ENCODE results near the gene ROBO1. TPM values are rescaled to one million over a fixed set of nuclear protein-coding genes. Genes with fewer than 3 reads are reported as not detected.

ROBO1 gene
- total and polyA plus RNA-seq, 2 of the 13 experiments (the other 11 are each of a cell fraction or from before 2014, with no cell fraction given), result 52.2 to 71.0 TPM

GRCh38 chr3:78848392-78849288, 919.2 kb downstream of the ROBO1 start (continued):
- TF ChIP-seq, protein P1, sequence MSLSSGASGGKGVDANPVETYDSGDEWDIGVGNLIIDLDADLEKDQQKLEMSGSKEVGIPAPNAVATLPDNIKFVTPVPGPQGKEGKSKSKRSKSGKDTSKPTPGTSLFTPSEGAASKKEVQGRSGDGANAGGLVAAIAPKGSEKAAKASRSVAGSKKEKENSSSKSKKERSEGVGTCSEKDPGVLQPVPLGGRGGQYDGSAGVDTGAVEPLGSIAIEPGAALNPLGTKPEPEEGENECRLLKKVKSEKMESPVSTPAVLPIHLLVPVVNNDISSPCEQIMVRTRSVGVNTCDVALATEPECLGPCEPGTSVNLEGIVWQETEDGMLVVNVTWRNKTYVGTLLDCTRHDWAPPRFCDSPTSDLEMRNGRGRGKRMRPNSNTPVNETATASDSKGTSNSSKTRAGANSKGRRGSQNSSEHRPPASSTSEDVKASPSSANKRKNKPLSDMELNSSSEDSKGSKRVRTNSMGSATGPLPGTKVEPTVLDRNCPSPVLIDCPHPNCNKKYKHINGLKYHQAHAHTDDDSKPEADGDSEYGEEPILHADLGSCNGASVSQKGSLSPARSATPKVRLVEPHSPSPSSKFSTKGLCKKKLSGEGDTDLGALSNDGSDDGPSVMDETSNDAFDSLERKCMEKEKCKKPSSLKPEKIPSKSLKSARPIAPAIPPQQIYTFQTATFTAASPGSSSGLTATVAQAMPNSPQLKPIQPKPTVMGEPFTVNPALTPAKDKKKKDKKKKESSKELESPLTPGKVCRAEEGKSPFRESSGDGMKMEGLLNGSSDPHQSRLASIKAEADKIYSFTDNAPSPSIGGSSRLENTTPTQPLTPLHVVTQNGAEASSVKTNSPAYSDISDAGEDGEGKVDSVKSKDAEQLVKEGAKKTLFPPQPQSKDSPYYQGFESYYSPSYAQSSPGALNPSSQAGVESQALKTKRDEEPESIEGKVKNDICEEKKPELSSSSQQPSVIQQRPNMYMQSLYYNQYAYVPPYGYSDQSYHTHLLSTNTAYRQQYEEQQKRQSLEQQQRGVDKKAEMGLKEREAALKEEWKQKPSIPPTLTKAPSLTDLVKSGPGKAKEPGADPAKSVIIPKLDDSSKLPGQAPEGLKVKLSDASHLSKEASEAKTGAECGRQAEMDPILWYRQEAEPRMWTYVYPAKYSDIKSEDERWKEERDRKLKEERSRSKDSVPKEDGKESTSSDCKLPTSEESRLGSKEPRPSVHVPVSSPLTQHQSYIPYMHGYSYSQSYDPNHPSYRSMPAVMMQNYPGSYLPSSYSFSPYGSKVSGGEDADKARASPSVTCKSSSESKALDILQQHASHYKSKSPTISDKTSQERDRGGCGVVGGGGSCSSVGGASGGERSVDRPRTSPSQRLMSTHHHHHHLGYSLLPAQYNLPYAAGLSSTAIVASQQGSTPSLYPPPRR (CRISPR knock-in tag; IDR thresholded peaks at IDR 0.05; ENCODE audit: borderline replicate concordance), result peak; percentile 95
- TF ChIP-seq RELA (CRISPR knock-in tag; IDR thresholded peaks at IDR 0.05), result 0 out of 2 replicates have a peak, but pooled peaks have one; percentile 89
- no peak for TF ChIP-seq GLI4 (CRISPR knock-in tag; IDR thresholded peaks at IDR 0.05; ENCODE audit: borderline replicate concordance)
- TF ChIP-seq FOXA3 (CRISPR knock-in tag; IDR thresholded peaks at IDR 0.05), result peak; percentile 93
- TF ChIP-seq ZNF562 (CRISPR knock-in tag; IDR thresholded peaks at IDR 0.05; ENCODE audit: borderline replicate concordance), result no peak
- TF ChIP-seq ZNF788 (CRISPR knock-in tag; IDR thresholded peaks at IDR 0.05; ENCODE audit: borderline replicate concordance), result no peak
- TF ChIP-seq GTF2F1 (IDR thresholded peaks at IDR 0.05; ENCODE audit: low read length), result no peak
- no peak for TF ChIP-seq ZNF180 (CRISPR knock-in tag; IDR thresholded peaks at IDR 0.05; ENCODE audit: borderline replicate concordance, low read depth)
- TF ChIP-seq RXRB (CRISPR knock-in tag; IDR thresholded peaks at IDR 0.05; ENCODE audit: borderline replicate concordance), result peak; percentile 82
- TF ChIP-seq KMT2A (CRISPR knock-in tag; IDR thresholded peaks at IDR 0.05), result 0 out of 2 replicates have a peak, but pooled peaks have one; percentile 25
- no peak for TF ChIP-seq ARID4A (CRISPR knock-in tag; IDR thresholded peaks at IDR 0.05; ENCODE audit: borderline replicate concordance)
- peak; percentile 37; the same call in 1 of the 2 replicates for TF ChIP-seq IRF2 (CRISPR knock-in tag; IDR thresholded peaks at IDR 0.05)
- TF ChIP-seq NFKB2 (CRISPR knock-in tag; IDR thresholded peaks at IDR 0.05; ENCODE audit: borderline replicate concordance), result no peak
- peak; percentile 78 for TF ChIP-seq TFE3 (CRISPR knock-in tag; IDR thresholded peaks at IDR 0.05)
- peak; percentile 74; the same call in 1 of the 2 replicates for TF ChIP-seq ARID3A (IDR thresholded peaks at IDR 0.05; ENCODE audit: low read depth, low read length)
- TF ChIP-seq TEAD3 (CRISPR knock-in tag; optimal IDR thresholded peaks at IDR 0.05; ENCODE audit: borderline replicate concordance), result peak; percentile 85
